HG03575 (cell line): ENCODE results near the gene EGFR.

Source experiments
- ATAC-seq: cut with Tn5 transposase; IDR thresholded peaks from one replicate; pipeline ENCODE4 v1.9.1; 2021; ENCODE audit not compliant: unreplicated experiment, insufficient number of reproducible peaks, low FRiP score; ENCODE audit errors: extremely low read depth

EGFR gene

GRCh38 chr7:55211726-55212125 is 192.9 kb downstream of the EGFR start:
- no peak for ATAC-seq

GRCh38 chr7:55212176-55212575 is 193.4 kb downstream of the EGFR start:
- no peak for ATAC-seq

- no peak for ATAC-seq
These were observed 194.0 kb downstream of the EGFR start for GRCh38 chr7:55212838-55213237.

GRCh38 chr7:55214707-55215106 is 195.9 kb downstream of the EGFR start:
- ATAC-seq = no peak

GRCh38 chr7:55223023-55223422 is 204.2 kb downstream of the EGFR start:
- ATAC-seq = no peak

GRCh38 chr7:55224111-55224510 is 205.3 kb downstream of the EGFR start:
- no peak for ATAC-seq

GRCh38 chr7:55224810-55225209 is 206.0 kb downstream of the EGFR start:
- no peak for ATAC-seq

- no peak for ATAC-seq
These were observed 211.2 kb downstream of the EGFR start for GRCh38 chr7:55230014-55230413.

- no peak for ATAC-seq
These were observed 213.0 kb downstream of the EGFR start for GRCh38 chr7:55231736-55232280.

- no peak for ATAC-seq
These were observed 214.2 kb downstream of the EGFR start for GRCh38 chr7:55233001-55233400.

GRCh38 chr7:55234408-55234807 is 215.6 kb downstream of the EGFR start:
- no peak for ATAC-seq

- ATAC-seq = no peak
These were observed 216.3 kb downstream of the EGFR start for GRCh38 chr7:55235115-55235514.

- ATAC-seq = no peak
These were observed 217.0 kb downstream of the EGFR start for GRCh38 chr7:55235801-55236200.

- ATAC-seq = no peak
These were observed 217.7 kb downstream of the EGFR start for GRCh38 chr7:55236476-55236875.

GRCh38 chr7:55237156-55237893 is 218.5 kb downstream of the EGFR start:
- ATAC-seq = no peak

- no peak for ATAC-seq
These were observed 220.6 kb downstream of the EGFR start for GRCh38 chr7:55239406-55239805.

- ATAC-seq = no peak
These were observed 221.8 kb downstream of the EGFR start for GRCh38 chr7:55240418-55241142.

- ATAC-seq = no peak
These were observed 223.1 kb downstream of the EGFR start for GRCh38 chr7:55241958-55242357.

GRCh38 chr7:55242613-55243012 is 223.8 kb downstream of the EGFR start:
- no peak for ATAC-seq

GRCh38 chr7:55244006-55244745 is 225.4 kb downstream of the EGFR start:
- ATAC-seq = no peak
